H9 (cell line): ENCODE data around the gene CIDEC. TPM values are rescaled to one million over a fixed set of nuclear protein-coding genes. Genes with fewer than 3 reads are reported as not detected.
A peak's percentile ranks its signal among the peaks of the same experiment; 100 is the strongest.

ENCODE experiments used
- DNase-seq: peaks from one replicate; pipeline ENCODE4 v3.0.0-alpha.2; 2017
- H2AFZ ChIP-seq: one replicate; pipeline ENCODE4 v1.6.1; 2013; ENCODE audit warnings: mild to moderate bottlenecking, low read length, control low read depth, moderate library complexity
- H2AK5ac ChIP-seq: 2 replicates; pipeline ENCODE4 v1.6.1; 2013; ENCODE audit warnings: low read length, control low read depth, mixed read lengths; ENCODE audit not compliant: insufficient read length
- H2BK120ac ChIP-seq: one replicate; pipeline ENCODE4 v1.6.1; 2013; ENCODE audit warnings: low read depth, mild to moderate bottlenecking, low read length, control low read depth, inconsistent platforms; ENCODE audit not compliant: poor library complexity, severe bottlenecking
- H2BK12ac ChIP-seq: 2 replicates; pipeline ENCODE4 v1.6.1; 2013; ENCODE audit warnings: low read length, control low read depth, mixed read lengths, low read depth; ENCODE audit not compliant: insufficient read length
- H2BK15ac ChIP-seq: 2 replicates; pipeline ENCODE4 v1.6.1; 2013; ENCODE audit warnings: low read depth, low read length, control low read depth
- H2BK20ac ChIP-seq: one replicate; pipeline ENCODE4 v1.6.1; 2013; ENCODE audit warnings: low read depth, mild to moderate bottlenecking, low read length, control low read depth, inconsistent platforms; ENCODE audit not compliant: poor library complexity, severe bottlenecking
- H2BK5ac ChIP-seq: 2 replicates; pipeline ENCODE4 v1.6.1; 2013; ENCODE audit warnings: low read length, control low read depth, mixed read lengths; ENCODE audit not compliant: insufficient read length
- H3K14ac ChIP-seq: 2 replicates; pipeline ENCODE4 v1.6.1; 2013; ENCODE audit warnings: low read length, control low read depth; ENCODE audit not compliant: insufficient read depth
- H3K18ac ChIP-seq: 2 replicates; pipeline ENCODE4 v1.6.1; 2013; ENCODE audit warnings: low read depth, mild to moderate bottlenecking, mixed read lengths, low read length, control low read depth; ENCODE audit not compliant: insufficient read length
- H3K23ac ChIP-seq: 2 replicates; pipeline ENCODE4 v1.6.1; 2013; ENCODE audit warnings: low read length, control low read depth, mixed read lengths, low read depth; ENCODE audit not compliant: insufficient read length
- H3K23me2 ChIP-seq: 2 replicates; pipeline ENCODE4 v1.6.1; 2013; ENCODE audit warnings: low read depth, mild to moderate bottlenecking, mixed read lengths, low read length, control low read depth; ENCODE audit not compliant: insufficient read length, poor library complexity, severe bottlenecking
- H3K27ac ChIP-seq: 2 replicates; pipeline ENCODE4 v1.5.1; 2013; ENCODE audit warnings: low read length, control low read depth, mixed read lengths, low read depth; ENCODE audit not compliant: insufficient read length
- H3K27me3 ChIP-seq: 2 replicates; pipeline ENCODE4 v1.6.1; 2013; ENCODE audit warnings: low read length, control low read depth, inconsistent platforms; ENCODE audit not compliant: insufficient read depth
- H3K4ac ChIP-seq: 2 replicates; pipeline ENCODE4 v1.6.1; 2013; ENCODE audit warnings: low read depth, mild to moderate bottlenecking, control low read depth, inconsistent platforms, low read length, moderate library complexity
- H3K4me1 ChIP-seq: 2 replicates; pipeline ENCODE4 v1.6.1; 2013; ENCODE audit warnings: low read length, control low read depth, inconsistent platforms; ENCODE audit not compliant: insufficient read depth
- H3K4me2 ChIP-seq: 2 replicates; pipeline ENCODE4 v1.6.1; 2013; ENCODE audit warnings: low read length, control low read depth, mixed read lengths; ENCODE audit not compliant: insufficient read length, insufficient read depth
- H3K56ac ChIP-seq: 2 replicates; pipeline ENCODE4 v1.6.1; 2013; ENCODE audit warnings: low read depth, mild to moderate bottlenecking, mixed read lengths, low read length, control low read depth; ENCODE audit not compliant: insufficient read length
- H3K79me1 ChIP-seq: 2 replicates; pipeline ENCODE4 v1.6.1; 2013; ENCODE audit warnings: low read depth, mild to moderate bottlenecking, moderate library complexity, low read length, control low read depth, inconsistent platforms; ENCODE audit not compliant: insufficient read depth, poor library complexity, severe bottlenecking
- H3K79me2 ChIP-seq: 2 replicates; pipeline ENCODE4 v1.6.1; 2013; ENCODE audit warnings: low read length, control low read depth, inconsistent platforms; ENCODE audit not compliant: insufficient read depth
- H3K9ac ChIP-seq: 2 replicates; pipeline ENCODE4 v1.6.1; 2013; ENCODE audit warnings: low read length, control low read depth, mixed read lengths; ENCODE audit not compliant: insufficient read length; ENCODE audit errors: extremely low read depth
- H3K9me3 ChIP-seq: one replicate; pipeline ENCODE4 v1.6.1; 2013; ENCODE audit warnings: low read depth, low read length, inconsistent platforms; ENCODE audit not compliant: control insufficient read depth
- H3T11ph ChIP-seq: one replicate; pipeline ENCODE4 v1.6.1; 2013; ENCODE audit warnings: mild to moderate bottlenecking, low read length, control low read depth, inconsistent platforms
- H4K20me1 ChIP-seq: one replicate; pipeline ENCODE4 v1.6.1; 2013; ENCODE audit not compliant: control insufficient read depth, insufficient read length, insufficient read depth
- H4K5ac ChIP-seq: 2 replicates; pipeline ENCODE4 v1.6.1; 2013; ENCODE audit warnings: low read depth, mild to moderate bottlenecking, mixed read lengths, low read length, control low read depth; ENCODE audit not compliant: insufficient read length
- H4K8ac ChIP-seq: replicated peaks from 2 replicates; pipeline ENCODE4 v1.6.1; 2013; ENCODE audit warnings: low read length, control low read depth, mixed read lengths, low read depth; ENCODE audit not compliant: insufficient read length
- H4K91ac ChIP-seq: 2 replicates; pipeline ENCODE4 v1.6.1; 2013; ENCODE audit warnings: low read depth, mild to moderate bottlenecking, moderate library complexity, mixed read lengths, low read length, control low read depth; ENCODE audit not compliant: insufficient read length
- H3K27ac Mint-ChIP-seq, 3 experiments: 2 replicates in 2 of 3; 3 replicates in 1 of 3; pipeline ENCODE4 v1.8.0; 2020 to 2021; ENCODE audit warnings: mixed read lengths in 3 of 3, mild to moderate bottlenecking in 1 of 3, moderate library complexity in 1 of 3
- H3K27me3 Mint-ChIP-seq: 2 replicates; pipeline ENCODE4 v1.8.0; 2021; ENCODE audit warnings: low read depth, mild to moderate bottlenecking, moderate library complexity, mixed read lengths
- H3K36me3 Mint-ChIP-seq, 3 experiments: 2 replicates in 2 of 3; 3 replicates in 1 of 3; pipeline ENCODE4 v1.8.0; 2020 to 2021; ENCODE audit warnings: low read depth in 3 of 3, mixed read lengths in 3 of 3; ENCODE audit not compliant: insufficient read depth in 1 of 3
- H3K4me1 Mint-ChIP-seq, 2 experiments: 2 replicates each; pipeline ENCODE4 v1.8.0; 2020; ENCODE audit warnings: mixed read lengths in 2 of 2
- H3K4me3 Mint-ChIP-seq, 2 experiments: 2 replicates in 1 of 2; 3 replicates in 1 of 2; pipeline ENCODE4 v1.8.0; 2020 to 2021; ENCODE audit warnings: mild to moderate bottlenecking in 2 of 2, mixed read lengths in 2 of 2, moderate library complexity in 1 of 2
- H3K9me3 Mint-ChIP-seq, 2 experiments: 2 replicates in 1 of 2; 3 replicates in 1 of 2; pipeline ENCODE4 v1.8.0; 2020; ENCODE audit warnings: mild to moderate bottlenecking in 2 of 2, mixed read lengths in 2 of 2, moderate library complexity in 1 of 2
- CTCF ChIP-seq: fragments of 200-600 bp; sonication (generic); conservative IDR thresholded peaks from 3 replicates; pipeline ENCODE4 v1.8.0; 2021; ENCODE audit warnings: antibody characterized with exemption, mild to moderate bottlenecking
- WGBS: extraction: QIAGEN DNeasy Blood & Tissue Kit; methylation state at CpG from one replicate; pipeline ENCODE4 v1.1.7; 2013; ENCODE audit warnings: missing lambda C conversion rate, low lambda C conversion rate, mixed read lengths; ENCODE audit not compliant: insufficient read length; ENCODE audit errors: extremely low coverage; 5-methylcytosine and 5-hydroxymethylcytosine counted together
- total RNA-seq: library from RNA; stranded (reverse); gene quantifications from 2 replicates; pipeline ENCODE4 v1.2.1, GENCODE V29; 2021

Gene CIDEC
- total RNA-seq, 1 experiment from 2014 or later, result not detected

- H3T11ph ChIP-seq, result no peak within 1 kb of the TSS
- no peak within 1 kb of the TSS for H3K23ac ChIP-seq
- H3K9ac ChIP-seq, result peak within 1 kb of the TSS; percentile 17
- peaks cover 15% of the 10 kb centered on the region for H3K23me2 ChIP-seq
- no peak within 1 kb of the TSS for H4K5ac ChIP-seq
- H3K79me1 ChIP-seq, result no peaks in the 10 kb centered on the region
- Mint-ChIP-seq H3K36me3 (peaks cover 0 to 4% (median 0%) of the 10 kb centered on the region in 3 experiments; a peak in 1 of 7 replicates), H3K27ac (peak within 1 kb of the TSS in 2 of 3 experiments; percentile 61 to 75; a peak in 2 of 7 replicates), H3K4me1 (peaks cover 15 to 27% of the 10 kb centered on the region in 2 experiments), H3K4me3 (peak within 1 kb of the TSS; percentile 70 to 80), H3K27me3 (peaks cover 17% of the 10 kb centered on the region), H3K9me3 (no peaks in the 10 kb centered on the region; a peak in 2 of 5 replicates)
- peak within 1 kb of the TSS; percentile 32 for H3K18ac ChIP-seq
- H3K56ac ChIP-seq, result no peak within 1 kb of the TSS
- no peak for TF ChIP-seq CTCF
- peak within 1 kb of the TSS; percentile 43; the same call in 1 of the 2 replicates for H3K14ac ChIP-seq
- no peak within 1 kb of the TSS for H2BK12ac ChIP-seq
- H3K27ac ChIP-seq, result no peak within 1 kb of the TSS
- no peak within 1 kb of the TSS for H2AK5ac ChIP-seq
- no peaks in the 10 kb centered on the region for H3K79me2 ChIP-seq
- H3K4me1 ChIP-seq, result peaks cover 4% of the 10 kb centered on the region; the same call in 1 of the 2 replicates
- H3K9me3 ChIP-seq, result no peaks in the 10 kb centered on the region
- H3K4ac ChIP-seq, result no peak within 1 kb of the TSS
- H3K27me3 ChIP-seq, result no peaks in the 10 kb centered on the region; the same call in 1 of the 2 replicates
- H4K8ac ChIP-seq, result no peak within 1 kb of the TSS
- no peak within 1 kb of the TSS for H4K91ac ChIP-seq
- H2BK15ac ChIP-seq, result no peak within 1 kb of the TSS
- H2AFZ ChIP-seq, result peak within 1 kb of the TSS; percentile 49
- WGBS, result no CpG with 5 or more reads among the region's 19 CpGs
- no peak within 1 kb of the TSS for H2BK20ac ChIP-seq
- H4K20me1 ChIP-seq, result no peaks in the 10 kb centered on the region
- H2BK5ac ChIP-seq, result no peak within 1 kb of the TSS
- H3K4me2 ChIP-seq, result peak within 1 kb of the TSS; percentile 76
- no peak within 1 kb of the TSS for H2BK120ac ChIP-seq
- DNase-seq, result peak; percentile 95
Measured at GRCh38 chr3:9916734-9917680, 37.0 kb upstream of the CIDEC start, which contains the start of gene IL17RC. Gene IL17RC (plus strand): TSS chr3:9917098. CDS start chr3:9917316, 218 bp downstream.
